HepG2 (cell line): Measurements from ENCODE around the gene STARD5. TPM values are rescaled to one million over a fixed set of nuclear protein-coding genes. Genes with fewer than 3 reads are reported as not detected.

Experiments used
- CHCHD3 ChIP-seq: sonication (generic); formaldehyde crosslinking; IDR thresholded peaks from 2 replicates; pipeline ENCODE4 v1.8.0; 2022; ENCODE audit warnings: mild to moderate bottlenecking, missing genetic modification reagents, moderate library complexity
- ELF1 ChIP-seq: sonication (generic); formaldehyde crosslinking; IDR thresholded peaks from 2 replicates; pipeline ENCODE4 v1.4.0; 2020; ENCODE audit warnings: missing genetic modification reagents
- HOXA5 ChIP-seq: sonication (generic); formaldehyde crosslinking; IDR thresholded peaks from 2 replicates; pipeline ENCODE4 v1.4.0; 2020; ENCODE audit warnings: missing genetic modification reagents
- KAT7 ChIP-seq: IDR thresholded peaks from 2 replicates; pipeline ENCODE4 v1.6.1; 2018; ENCODE audit warnings: borderline replicate concordance, missing compliant biosample characterization
- MEIS2 ChIP-seq: sonication (generic); formaldehyde crosslinking; IDR thresholded peaks from 2 replicates; pipeline ENCODE4 v1.9.0; 2021; ENCODE audit warnings: mild to moderate bottlenecking, missing genetic modification reagents
- NFE2 ChIP-seq: sonication (generic); formaldehyde crosslinking; IDR thresholded peaks from 2 replicates; pipeline ENCODE4 v1.4.0; 2020; ENCODE audit warnings: missing genetic modification reagents
- SYNCRIP ChIP-seq: fragments of 200-400 bp; formaldehyde crosslinking; IDR thresholded peaks from 2 replicates; pipeline ENCODE4 v1.6.1; 2018; ENCODE audit warnings: mild to moderate bottlenecking, low read depth, low read length; ENCODE audit not compliant: insufficient read depth
- WIZ ChIP-seq: sonication (generic); formaldehyde crosslinking; IDR thresholded peaks from 2 replicates; pipeline ENCODE4 v1.5.1; 2020; ENCODE audit warnings: mild to moderate bottlenecking, missing genetic modification reagents
- YY1 ChIP-seq: IDR thresholded peaks from 2 replicates; pipeline ENCODE4 v1.6.1; 2011; ENCODE audit warnings: low read length, low read depth, moderate library complexity, mild to moderate bottlenecking; ENCODE audit not compliant: insufficient read depth, insufficient replicate concordance
- ZC3H4 ChIP-seq: sonication (generic); formaldehyde crosslinking; IDR thresholded peaks from 2 replicates; pipeline ENCODE4 v1.4.0; 2020; ENCODE audit warnings: missing genetic modification reagents, borderline replicate concordance
- ZNF382 ChIP-seq: sonication (generic); formaldehyde crosslinking; IDR thresholded peaks from 2 replicates; pipeline ENCODE4 v1.5.0; 2020; ENCODE audit warnings: missing genetic modification reagents, mild to moderate bottlenecking, borderline replicate concordance
- ZNF501 ChIP-seq: sonication (generic); formaldehyde crosslinking; IDR thresholded peaks from 2 replicates; pipeline ENCODE4 v1.5.1; 2020; ENCODE audit warnings: mild to moderate bottlenecking, moderate library complexity, missing genetic modification reagents
- polyA plus RNA-seq, 8 experiments: library from polyadenylated mRNA; depleted of rRNA in 3 of 8; stranded (reverse) in 7 of 8; unstranded in 1 of 8; fragments of >200 nt; fragmentation: Illumina TruSeq in 4 of 8; extraction: Trizol in 4 of 8; gene quantifications; 2 replicates each; pipeline versions ENCODE4 v1.2.1 to v1.2.3, GENCODE V29; 2011 to 2016; ENCODE audit warnings: low read depth in 4 of 8, missing spikeins in 1 of 8, mixed read lengths in 1 of 8; ENCODE audit not compliant: insufficient read depth in 1 of 8
- total RNA-seq, 5 experiments: library from RNA; depleted of rRNA; stranded (reverse); fragments of >200 nt; fragmentation: Illumina TruSeq; extraction: Trizol; gene quantifications; 2 replicates each; pipeline ENCODE4 v1.2.3, GENCODE V29; 2016; ENCODE audit warnings: low read depth in 1 of 5
- TF ChIP-seq, protein P1 (sequence below): sonication (generic); formaldehyde crosslinking; conservative IDR thresholded peaks from 2 replicates; pipeline ENCODE4 v1.8.0; 2022; ENCODE audit warnings: missing genetic modification reagents
- TF ChIP-seq, protein P2 (sequence below): sonication (generic); formaldehyde crosslinking; IDR thresholded peaks from 2 replicates; pipeline ENCODE4 v1.4.0; 2020; ENCODE audit warnings: missing genetic modification reagents
- TF ChIP-seq, protein P3 (sequence below): sonication (generic); formaldehyde crosslinking; conservative IDR thresholded peaks from 2 replicates; pipeline ENCODE4 v1.4.0; 2020; ENCODE audit warnings: mild to moderate bottlenecking, missing genetic modification reagents, moderate library complexity
- TF ChIP-seq, protein P4 (sequence below): sonication (generic); formaldehyde crosslinking; IDR thresholded peaks from 2 replicates; pipeline ENCODE4 v1.4.0; 2020; ENCODE audit warnings: missing genetic modification reagents, borderline replicate concordance

The STARD5 gene
- total and polyA plus RNA-seq, 2 of the 13 experiments (the other 11 are each of a cell fraction or from before 2014, with no cell fraction given): 3.1 to 3.5 TPM

DNA sequence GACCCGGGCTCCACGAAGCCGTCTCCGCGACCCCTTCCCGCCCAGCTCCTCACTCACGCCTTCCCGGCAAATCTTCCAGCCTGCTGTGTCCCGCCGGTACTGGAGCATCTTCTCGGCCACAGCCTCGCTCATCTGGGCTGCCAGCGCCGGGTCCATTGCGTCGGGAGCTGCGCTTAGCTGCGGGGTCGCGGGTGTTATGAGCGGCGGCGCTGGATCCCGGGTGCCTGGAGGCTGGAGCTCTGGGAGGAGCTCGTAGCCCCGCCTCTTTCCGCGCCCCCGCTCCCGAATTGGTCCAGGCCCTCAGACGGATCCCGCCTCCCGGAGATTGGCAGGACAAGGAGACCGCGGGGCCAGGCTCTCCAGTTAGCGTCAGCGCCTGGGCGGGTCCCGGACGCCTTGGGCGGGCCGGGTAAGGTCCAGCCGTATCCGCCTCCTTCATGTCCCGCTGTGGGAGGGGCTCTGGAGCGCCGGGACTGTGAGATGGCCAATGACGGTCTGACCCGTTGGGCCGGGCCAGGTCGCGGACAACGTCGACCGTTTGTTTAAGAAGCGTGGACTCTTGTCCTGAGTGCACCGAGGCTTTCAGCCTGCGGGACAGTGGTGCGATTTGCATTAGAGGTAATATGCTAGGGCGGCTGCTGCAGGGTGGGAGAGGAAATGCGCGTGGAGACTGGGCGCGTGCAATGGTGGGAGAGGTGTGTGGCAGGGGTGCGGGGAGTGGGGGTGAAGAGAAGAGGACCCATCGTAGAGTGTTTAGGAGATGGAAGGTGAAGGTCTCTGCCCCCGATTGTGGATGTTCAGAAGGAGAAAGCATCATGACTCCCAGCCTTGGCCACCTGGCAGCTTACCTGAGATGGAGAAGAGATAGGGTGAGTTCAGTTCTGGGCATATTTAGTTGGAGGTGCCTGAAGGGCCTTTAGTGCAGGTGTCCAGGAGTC lies at the start of gene STARD5 (continued):
- TF ChIP-seq YY1 (no peak), SYNCRIP (no peak), ZNF501 (CRISPR knock-in tag) (peak; percentile 77), ZNF382 (CRISPR knock-in tag) (no peak), NFE2 (CRISPR knock-in tag) (no peak), WIZ (no peak), HOXA5 (CRISPR knock-in tag) (peak; percentile 55; the same call in 1 of the 2 replicates), MEIS2 (peak; percentile 44; the same call in 1 of the 2 replicates), CHCHD3 (CRISPR knock-in tag) (no peak), ZC3H4 (CRISPR knock-in tag) (no peak), KAT7 (CRISPR knock-in tag) (no peak), ELF1 (CRISPR knock-in tag) (no peak)
- TF ChIP-seq, protein P1, sequence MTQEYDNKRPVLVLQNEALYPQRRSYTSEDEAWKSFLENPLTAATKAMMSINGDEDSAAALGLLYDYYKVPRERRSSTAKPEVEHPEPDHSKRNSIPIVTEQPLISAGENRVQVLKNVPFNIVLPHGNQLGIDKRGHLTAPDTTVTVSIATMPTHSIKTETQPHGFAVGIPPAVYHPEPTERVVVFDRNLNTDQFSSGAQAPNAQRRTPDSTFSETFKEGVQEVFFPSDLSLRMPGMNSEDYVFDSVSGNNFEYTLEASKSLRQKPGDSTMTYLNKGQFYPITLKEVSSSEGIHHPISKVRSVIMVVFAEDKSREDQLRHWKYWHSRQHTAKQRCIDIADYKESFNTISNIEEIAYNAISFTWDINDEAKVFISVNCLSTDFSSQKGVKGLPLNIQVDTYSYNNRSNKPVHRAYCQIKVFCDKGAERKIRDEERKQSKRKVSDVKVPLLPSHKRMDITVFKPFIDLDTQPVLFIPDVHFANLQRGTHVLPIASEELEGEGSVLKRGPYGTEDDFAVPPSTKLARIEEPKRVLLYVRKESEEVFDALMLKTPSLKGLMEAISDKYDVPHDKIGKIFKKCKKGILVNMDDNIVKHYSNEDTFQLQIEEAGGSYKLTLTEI (CRISPR knock-in tag): no peak
- TF ChIP-seq, protein P2, sequence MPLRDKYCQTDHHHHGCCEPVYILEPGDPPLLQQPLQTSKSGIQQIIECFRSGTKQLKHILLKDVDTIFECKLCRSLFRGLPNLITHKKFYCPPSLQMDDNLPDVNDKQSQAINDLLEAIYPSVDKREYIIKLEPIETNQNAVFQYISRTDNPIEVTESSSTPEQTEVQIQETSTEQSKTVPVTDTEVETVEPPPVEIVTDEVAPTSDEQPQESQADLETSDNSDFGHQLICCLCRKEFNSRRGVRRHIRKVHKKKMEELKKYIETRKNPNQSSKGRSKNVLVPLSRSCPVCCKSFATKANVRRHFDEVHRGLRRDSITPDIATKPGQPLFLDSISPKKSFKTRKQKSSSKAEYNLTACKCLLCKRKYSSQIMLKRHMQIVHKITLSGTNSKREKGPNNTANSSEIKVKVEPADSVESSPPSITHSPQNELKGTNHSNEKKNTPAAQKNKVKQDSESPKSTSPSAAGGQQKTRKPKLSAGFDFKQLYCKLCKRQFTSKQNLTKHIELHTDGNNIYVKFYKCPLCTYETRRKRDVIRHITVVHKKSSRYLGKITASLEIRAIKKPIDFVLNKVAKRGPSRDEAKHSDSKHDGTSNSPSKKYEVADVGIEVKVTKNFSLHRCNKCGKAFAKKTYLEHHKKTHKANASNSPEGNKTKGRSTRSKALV (CRISPR knock-in tag): no peak
- TF ChIP-seq, protein P3, sequence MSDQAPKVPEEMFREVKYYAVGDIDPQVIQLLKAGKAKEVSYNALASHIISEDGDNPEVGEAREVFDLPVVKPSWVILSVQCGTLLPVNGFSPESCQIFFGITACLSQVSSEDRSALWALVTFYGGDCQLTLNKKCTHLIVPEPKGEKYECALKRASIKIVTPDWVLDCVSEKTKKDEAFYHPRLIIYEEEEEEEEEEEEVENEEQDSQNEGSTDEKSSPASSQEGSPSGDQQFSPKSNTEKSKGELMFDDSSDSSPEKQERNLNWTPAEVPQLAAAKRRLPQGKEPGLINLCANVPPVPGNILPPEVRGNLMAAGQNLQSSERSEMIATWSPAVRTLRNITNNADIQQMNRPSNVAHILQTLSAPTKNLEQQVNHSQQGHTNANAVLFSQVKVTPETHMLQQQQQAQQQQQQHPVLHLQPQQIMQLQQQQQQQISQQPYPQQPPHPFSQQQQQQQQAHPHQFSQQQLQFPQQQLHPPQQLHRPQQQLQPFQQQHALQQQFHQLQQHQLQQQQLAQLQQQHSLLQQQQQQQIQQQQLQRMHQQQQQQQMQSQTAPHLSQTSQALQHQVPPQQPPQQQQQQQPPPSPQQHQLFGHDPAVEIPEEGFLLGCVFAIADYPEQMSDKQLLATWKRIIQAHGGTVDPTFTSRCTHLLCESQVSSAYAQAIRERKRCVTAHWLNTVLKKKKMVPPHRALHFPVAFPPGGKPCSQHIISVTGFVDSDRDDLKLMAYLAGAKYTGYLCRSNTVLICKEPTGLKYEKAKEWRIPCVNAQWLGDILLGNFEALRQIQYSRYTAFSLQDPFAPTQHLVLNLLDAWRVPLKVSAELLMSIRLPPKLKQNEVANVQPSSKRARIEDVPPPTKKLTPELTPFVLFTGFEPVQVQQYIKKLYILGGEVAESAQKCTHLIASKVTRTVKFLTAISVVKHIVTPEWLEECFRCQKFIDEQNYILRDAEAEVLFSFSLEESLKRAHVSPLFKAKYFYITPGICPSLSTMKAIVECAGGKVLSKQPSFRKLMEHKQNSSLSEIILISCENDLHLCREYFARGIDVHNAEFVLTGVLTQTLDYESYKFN (CRISPR knock-in tag): 0 out of 2 replicates have a peak, but pooled peaks have one; percentile 38
- TF ChIP-seq, protein P4, sequence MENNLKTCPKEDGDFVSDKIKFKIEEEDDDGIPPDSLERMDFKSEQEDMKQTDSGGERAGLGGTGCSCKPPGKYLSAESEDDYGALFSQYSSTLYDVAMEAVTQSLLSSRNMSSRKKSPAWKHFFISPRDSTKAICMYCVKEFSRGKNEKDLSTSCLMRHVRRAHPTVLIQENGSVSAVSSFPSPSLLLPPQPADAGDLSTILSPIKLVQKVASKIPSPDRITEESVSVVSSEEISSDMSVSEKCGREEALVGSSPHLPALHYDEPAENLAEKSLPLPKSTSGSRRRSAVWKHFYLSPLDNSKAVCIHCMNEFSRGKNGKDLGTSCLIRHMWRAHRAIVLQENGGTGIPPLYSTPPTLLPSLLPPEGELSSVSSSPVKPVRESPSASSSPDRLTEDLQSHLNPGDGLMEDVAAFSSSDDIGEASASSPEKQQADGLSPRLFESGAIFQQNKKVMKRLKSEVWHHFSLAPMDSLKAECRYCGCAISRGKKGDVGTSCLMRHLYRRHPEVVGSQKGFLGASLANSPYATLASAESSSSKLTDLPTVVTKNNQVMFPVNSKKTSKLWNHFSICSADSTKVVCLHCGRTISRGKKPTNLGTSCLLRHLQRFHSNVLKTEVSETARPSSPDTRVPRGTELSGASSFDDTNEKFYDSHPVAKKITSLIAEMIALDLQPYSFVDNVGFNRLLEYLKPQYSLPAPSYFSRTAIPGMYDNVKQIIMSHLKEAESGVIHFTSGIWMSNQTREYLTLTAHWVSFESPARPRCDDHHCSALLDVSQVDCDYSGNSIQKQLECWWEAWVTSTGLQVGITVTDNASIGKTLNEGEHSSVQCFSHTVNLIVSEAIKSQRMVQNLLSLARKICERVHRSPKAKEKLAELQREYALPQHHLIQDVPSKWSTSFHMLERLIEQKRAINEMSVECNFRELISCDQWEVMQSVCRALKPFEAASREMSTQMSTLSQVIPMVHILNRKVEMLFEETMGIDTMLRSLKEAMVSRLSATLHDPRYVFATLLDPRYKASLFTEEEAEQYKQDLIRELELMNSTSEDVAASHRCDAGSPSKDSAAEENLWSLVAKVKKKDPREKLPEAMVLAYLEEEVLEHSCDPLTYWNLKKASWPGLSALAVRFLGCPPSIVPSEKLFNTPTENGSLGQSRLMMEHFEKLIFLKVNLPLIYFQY: peak; percentile 98; the same call in 1 of the 2 replicates
